PC-3 (cell line): ENCODE results near the gene DNAJC11. TPM values are rescaled to one million over a fixed set of nuclear protein-coding genes. Genes with fewer than 3 reads are reported as not detected.

Experiments
- ATAC-seq: fragments of 200-7000 bp; cut with Tn5 transposase; 2 replicates; pipeline ENCODE4 v1.9.1; 2020; ENCODE audit warnings: mild to moderate bottlenecking, moderate library complexity
- BruUV-seq: library from RNA; stranded (reverse); fragments of 400-500 nt; replicated peaks from 2 replicates; lab custom pipeline; 2021; lab: Mats Ljungman, UMichigan
- CTCF ChIA-PET: fragments of 300-600 bp; sonication (Branson Sonifier 250); formaldehyde crosslinking; loops from one replicate; lab custom pipeline; 2022; ENCODE audit warnings: antibody characterized with exemption; lab: Charles Lee
- POLR2A ChIA-PET: fragments of 300-600 bp; sonication (Branson Sonifier 250); formaldehyde crosslinking; loops from one replicate; lab custom pipeline; 2022; ENCODE audit warnings: antibody characterized with exemption; ENCODE audit not compliant: unreplicated experiment; lab: Charles Lee
- DNase-seq: peaks from one replicate; pipeline ENCODE4 v3.0.0-alpha.2; 2015
- H2AFZ ChIP-seq: fragments of 300-600 bp; sonication (generic); 2 replicates; pipeline ENCODE4 v1.6.0; 2016; ENCODE audit warnings: antibody characterized with exemption, low read length
- H3F3A ChIP-seq: fragments of 300-600 bp; sonication (generic); one replicate; pipeline ENCODE4 v1.6.0; 2017; ENCODE audit warnings: antibody characterized with exemption, low read length, control low read depth, mild to moderate bottlenecking; ENCODE audit not compliant: unreplicated experiment
- H3K27ac ChIP-seq: fragments of 300-600 bp; sonication (generic); 2 replicates; pipeline ENCODE4 v1.5.1; 2016; ENCODE audit warnings: mild to moderate bottlenecking, low read length
- H3K27me3 ChIP-seq: fragments of 300-600 bp; sonication (generic); 2 replicates; pipeline ENCODE4 v1.6.1; 2016; ENCODE audit warnings: low read length, mixed read lengths
- H3K36me3 ChIP-seq: fragments of 300-600 bp; sonication (generic); 2 replicates; pipeline ENCODE4 v1.6.1; 2016; ENCODE audit warnings: low read depth, mixed run types, low read length, mixed read lengths
- H3K4me1 ChIP-seq: fragments of 300-600 bp; sonication (generic); 2 replicates; pipeline ENCODE4 v1.5.1; 2016; ENCODE audit warnings: low read length; ENCODE audit not compliant: insufficient read depth
- H3K4me2 ChIP-seq: fragments of 300-600 bp; sonication (generic); 2 replicates; pipeline ENCODE4 v1.6.0; 2016; ENCODE audit warnings: low read length
- H3K4me3 ChIP-seq: fragments of 300-600 bp; sonication (generic); 2 replicates; pipeline ENCODE4 v1.5.1; 2016; ENCODE audit warnings: mild to moderate bottlenecking, low read length, mixed read lengths
- H3K79me2 ChIP-seq: fragments of 300-600 bp; sonication (generic); 2 replicates; pipeline ENCODE4 v1.6.1; 2017; ENCODE audit warnings: low read length, mixed read lengths
- H3K9ac ChIP-seq: fragments of 300-600 bp; sonication (generic); 2 replicates; pipeline ENCODE4 v1.6.0; 2016; ENCODE audit warnings: mild to moderate bottlenecking, low read length
- H3K9me2 ChIP-seq: fragments of 300-600 bp; sonication (generic); replicated peaks from 2 replicates; pipeline ENCODE4 v1.6.1; 2016; ENCODE audit warnings: mixed run types, low read length, mixed read lengths
- H3K9me3 ChIP-seq: fragments of 300-600 bp; sonication (generic); 2 replicates; pipeline ENCODE4 v1.6.1; 2016; ENCODE audit warnings: low read length, mixed read lengths
- H4K20me1 ChIP-seq: fragments of 300-600 bp; sonication (generic); 2 replicates; pipeline ENCODE4 v1.6.1; 2016; ENCODE audit warnings: low read length, mixed read lengths
- CTCF ChIP-seq: fragments of 300-600 bp; sonication (generic); conservative IDR thresholded peaks from 2 replicates; pipeline ENCODE4 v1.5.1; 2017; ENCODE audit warnings: antibody characterized with exemption, low read depth, mild to moderate bottlenecking, low read length
- EZH2 ChIP-seq: fragments of 300-600 bp; sonication (generic); IDR thresholded peaks from one replicate; pipeline ENCODE4 v1.6.1; 2017; ENCODE audit warnings: antibody characterized with exemption, mild to moderate bottlenecking, low read length; ENCODE audit not compliant: unreplicated experiment
- EZH2phosphoT487 ChIP-seq: fragments of 300-600 bp; sonication (generic); IDR thresholded peaks from 2 replicates; pipeline ENCODE4 v1.6.1; 2018; ENCODE audit warnings: mild to moderate bottlenecking, antibody characterized with exemption, low read length, borderline replicate concordance
- intact Hi-C: fragments of 100-400 bp; cut with micrococcal nuclease; formaldehyde crosslinking; loops from 2 replicates; pipeline ENCODE4 v1.9.0; 2023
- total RNA-seq: library from RNA; depleted of rRNA; stranded (reverse); fragments of >200 nt; gene quantifications from 2 replicates; pipeline ENCODE4 v1.2.3, GENCODE V29; 2014

The DNAJC11 gene
- total RNA-seq, 1 experiment from 2014 or later, result 105 TPM

GRCh38 chr1:6621429-6622391 is 79.9 kb downstream of the DNAJC11 start:
- Histone ChIP-seq H3K27me3 (no peaks in the 10 kb centered on the region), H3K9me2 (no peaks in the 10 kb centered on the region), H3F3A (peaks cover 5% of the 10 kb centered on the region), H3K36me3 (peaks cover 43% of the 10 kb centered on the region; the same call in 1 of the 2 replicates), H3K79me2 (peaks cover 55% of the 10 kb centered on the region), H3K4me3 (no peak overlapping the region), H2AFZ (no peak overlapping the region), H4K20me1 (0 out of 2 replicates have a peak, but pooled peaks cover 3% of the 10 kb centered on the region), H3K4me1 (peaks cover 13% of the 10 kb centered on the region), H3K4me2 (no peak overlapping the region), H3K9me3 (no peaks in the 10 kb centered on the region), H3K9ac (no peak overlapping the region), H3K27ac (no peak overlapping the region)
- POLR2A ChIA-PET, result no interaction called here
- no peak for TF ChIP-seq EZH2
- TF ChIP-seq EZH2phosphoT487, result no peak
- no peak for TF ChIP-seq CTCF
- intact Hi-C loops, result no loop called here
- CTCF ChIA-PET, result no interaction called here
- no peak for DNase-seq
- BruUV-seq, result no TSS peak
- no peak for ATAC-seq

- no TSS peak for BruUV-seq
- Histone ChIP-seq H4K20me1 (no peaks in the 10 kb centered on the region), H3K4me2 (no peak overlapping the region), H3F3A (peaks cover 3% of the 10 kb centered on the region), H3K27ac (no peak overlapping the region), H3K27me3 (no peaks in the 10 kb centered on the region), H2AFZ (no peak overlapping the region), H3K9me3 (no peaks in the 10 kb centered on the region), H3K4me1 (peaks cover 6% of the 10 kb centered on the region), H3K36me3 (peaks cover 42% of the 10 kb centered on the region; the same call in 1 of the 2 replicates), H3K79me2 (peaks cover 62% of the 10 kb centered on the region), H3K4me3 (no peak overlapping the region), H3K9ac (no peak overlapping the region), H3K9me2 (no peaks in the 10 kb centered on the region)
- TF ChIP-seq EZH2phosphoT487, result no peak
- TF ChIP-seq CTCF, result no peak
- TF ChIP-seq EZH2, result no peak
- ATAC-seq, result no peak
- POLR2A ChIA-PET, result interaction anchor here (0.7 kb wide), 1 partner anchor 165 kb away, joined by 4 read pairs; no protein-coding TSS in a partner anchor
- intact Hi-C loops, result no loop called here
- CTCF ChIA-PET, result no interaction called here
- DNase-seq, result no peak
These were observed 82.6 kb downstream of the DNAJC11 start for GRCh38 chr1:6619045-6619444.
